ENCODE measurements around the gene SHANK2.

The SHANK2 gene

GRCh38 chr11:71252269-71252769 lies at the start of gene SHANK2:
TSS of gene SHANK2 (minus strand) at chr11:71252577. CDS start at chr11:71147326, 105,251 bp downstream.
- no peak for DNase-seq

GRCh38 chr11:71301858-71302533 lies 49.6 kb upstream of the SHANK2 start:
- DNase-seq, result no peak

DNA sequence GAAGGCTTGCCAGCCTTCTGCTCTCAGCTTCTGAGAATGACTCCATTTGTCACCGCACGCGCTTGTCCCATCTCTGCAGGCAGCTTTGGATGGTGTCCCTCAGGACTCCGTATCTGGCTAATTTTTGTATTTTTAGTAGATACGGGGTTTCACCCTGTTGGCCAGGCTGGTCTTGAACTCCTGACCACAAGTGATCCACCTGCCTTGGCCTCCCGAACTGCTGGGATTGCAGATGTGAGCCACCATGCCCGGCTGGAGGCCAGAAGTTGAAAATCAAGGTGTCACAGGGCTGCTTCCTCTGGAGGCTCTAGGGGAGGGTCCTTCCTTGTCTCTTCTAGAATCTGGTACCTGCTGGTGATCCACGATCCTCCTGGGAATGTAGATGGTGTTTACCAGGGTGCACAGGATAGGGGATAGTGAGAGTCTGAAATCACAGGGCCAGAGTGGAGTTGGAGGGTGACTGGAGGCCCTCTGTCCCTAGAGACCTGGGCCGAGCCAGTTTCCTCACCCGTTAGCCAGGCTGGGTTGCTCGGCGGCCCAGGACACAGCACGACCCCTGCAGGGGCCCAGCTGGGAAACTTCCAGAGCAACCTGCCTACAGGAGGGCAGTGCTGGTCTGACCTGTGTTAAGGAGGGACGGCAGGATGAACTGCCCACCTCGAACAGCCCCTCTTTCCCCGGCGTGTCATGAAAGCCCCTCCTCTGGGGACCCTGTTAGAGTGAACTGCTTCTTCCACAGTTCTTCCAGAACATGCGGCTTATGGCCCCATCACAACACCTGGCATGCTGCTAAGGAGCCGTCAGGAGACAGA lies 48.9 kb upstream of the SHANK2 start:
- DNase-seq, result no peak

DNA sequence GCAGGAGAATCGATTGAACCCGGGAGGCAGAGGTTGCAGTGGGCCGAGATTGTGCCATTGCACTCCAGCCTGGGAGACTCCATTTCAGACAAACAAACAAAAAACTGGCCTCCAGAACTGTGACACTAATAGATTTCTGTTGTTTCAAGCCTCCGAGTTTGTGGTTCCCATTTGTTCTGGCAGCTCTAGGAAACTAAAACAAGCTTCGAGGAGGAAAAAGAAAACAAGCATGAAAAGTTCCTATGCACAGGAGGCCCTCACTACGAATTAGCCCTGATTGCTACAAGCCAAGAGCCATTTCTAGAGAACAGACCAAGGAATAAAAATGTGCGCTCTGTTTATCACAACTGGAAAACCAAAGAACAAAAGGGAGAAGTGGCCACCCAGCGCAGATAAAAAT lies 47.8 kb upstream of the SHANK2 start:
- no peak for DNase-seq

DNA sequence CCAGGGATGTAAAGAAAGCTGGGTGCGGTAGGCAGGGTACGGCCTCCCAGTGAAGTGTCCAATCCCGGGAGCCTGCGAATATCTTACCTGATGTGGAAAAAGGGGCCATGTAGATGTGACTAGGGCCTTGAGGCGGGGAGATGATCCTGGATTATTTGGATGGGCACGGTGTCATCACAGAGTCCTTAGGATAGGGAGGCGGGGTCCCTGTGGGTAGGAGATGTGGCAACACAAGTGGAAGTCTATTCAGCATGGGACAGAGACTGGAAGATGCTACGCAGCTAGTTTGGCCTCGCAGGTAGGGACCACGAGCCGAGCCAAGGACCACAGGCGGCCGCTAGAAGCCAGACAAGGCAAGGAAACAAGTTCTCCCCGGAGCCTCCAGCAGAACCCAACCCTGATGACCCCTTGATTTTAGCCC lies 46.4 kb upstream of the SHANK2 start:
- no peak for DNase-seq

- no peak for DNase-seq
Observed at GRCh38 chr11:71298016-71298550, 45.7 kb upstream of the SHANK2 start.

GRCh38 chr11:71294846-71295600 lies 42.6 kb upstream of the SHANK2 start:
- no peak for DNase-seq

DNA sequence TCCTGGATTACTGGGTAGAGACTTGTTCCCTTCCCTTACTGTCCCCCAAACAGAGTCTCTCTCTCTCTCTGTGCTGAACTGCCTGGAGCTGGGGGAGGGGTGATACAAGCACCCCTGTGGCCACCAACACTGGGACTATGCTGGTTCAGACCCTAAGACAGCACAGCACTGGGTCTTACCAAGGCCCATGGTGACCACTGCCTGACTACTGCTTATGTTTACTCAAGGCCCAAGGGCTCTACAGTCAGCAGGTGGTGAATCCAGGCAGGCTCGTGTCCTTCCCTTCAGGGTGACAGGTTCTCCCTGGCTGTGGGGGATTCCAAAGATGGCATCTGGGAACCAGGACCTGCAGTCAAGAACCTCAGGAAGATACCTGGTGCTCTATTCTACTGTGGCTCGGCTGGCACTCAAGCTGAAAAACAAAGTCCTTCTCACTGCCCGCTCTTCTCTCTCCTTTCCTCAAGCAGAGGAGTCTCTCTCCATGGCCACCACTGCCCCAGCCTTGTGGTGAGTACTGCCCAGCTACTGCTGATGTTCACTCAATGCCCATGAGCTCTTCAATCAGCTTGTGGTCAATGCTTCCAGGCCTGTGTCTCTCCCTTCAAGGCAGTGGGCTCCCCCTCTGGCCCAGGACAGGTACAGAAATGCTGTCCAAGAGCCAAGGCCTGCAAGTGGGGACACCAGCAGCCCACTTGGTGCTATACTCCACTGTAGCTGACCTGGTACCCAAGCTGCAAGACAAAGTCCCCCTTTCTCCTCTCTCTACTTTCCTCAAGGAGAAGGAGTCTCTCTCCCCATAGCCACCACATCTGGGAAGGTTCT lies 41.8 kb upstream of the SHANK2 start:
- DNase-seq, result no peak

GRCh38 chr11:71286701-71287643 lies 34.6 kb upstream of the SHANK2 start:
- DNase-seq, result no peak

GRCh38 chr11:71285111-71285510 lies 32.7 kb upstream of the SHANK2 start:
- no peak for DNase-seq

- no peak for DNase-seq
Observed at GRCh38 chr11:71284525-71285092, 32.2 kb upstream of the SHANK2 start.

GRCh38 chr11:71283971-71284441 lies 31.6 kb upstream of the SHANK2 start:
- DNase-seq, result no peak

GRCh38 chr11:71282581-71283351 lies 30.4 kb upstream of the SHANK2 start:
- no peak for DNase-seq

DNA sequence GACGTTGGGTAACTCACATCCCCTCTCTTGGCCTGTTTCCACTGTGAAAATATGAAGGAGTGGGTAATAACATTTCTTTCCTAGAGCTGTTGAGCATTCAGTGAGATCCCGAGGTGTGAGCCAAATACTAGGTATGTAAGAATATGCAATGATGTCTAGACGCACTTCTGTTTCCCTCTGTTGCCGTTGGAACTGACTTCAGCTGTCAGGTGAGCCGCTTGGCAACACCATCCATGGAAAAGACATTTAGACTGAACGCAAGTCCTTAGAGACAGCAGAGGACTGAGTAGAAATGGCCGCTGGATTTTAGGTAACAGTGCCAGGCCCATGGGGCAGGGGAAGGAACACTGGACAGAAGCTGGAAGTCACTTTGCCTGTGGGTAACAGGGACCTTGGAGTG lies 29.5 kb upstream of the SHANK2 start:
- DNase-seq, result no peak

GRCh38 chr11:71281204-71281603 lies 28.8 kb upstream of the SHANK2 start:
- no peak for DNase-seq

DNA sequence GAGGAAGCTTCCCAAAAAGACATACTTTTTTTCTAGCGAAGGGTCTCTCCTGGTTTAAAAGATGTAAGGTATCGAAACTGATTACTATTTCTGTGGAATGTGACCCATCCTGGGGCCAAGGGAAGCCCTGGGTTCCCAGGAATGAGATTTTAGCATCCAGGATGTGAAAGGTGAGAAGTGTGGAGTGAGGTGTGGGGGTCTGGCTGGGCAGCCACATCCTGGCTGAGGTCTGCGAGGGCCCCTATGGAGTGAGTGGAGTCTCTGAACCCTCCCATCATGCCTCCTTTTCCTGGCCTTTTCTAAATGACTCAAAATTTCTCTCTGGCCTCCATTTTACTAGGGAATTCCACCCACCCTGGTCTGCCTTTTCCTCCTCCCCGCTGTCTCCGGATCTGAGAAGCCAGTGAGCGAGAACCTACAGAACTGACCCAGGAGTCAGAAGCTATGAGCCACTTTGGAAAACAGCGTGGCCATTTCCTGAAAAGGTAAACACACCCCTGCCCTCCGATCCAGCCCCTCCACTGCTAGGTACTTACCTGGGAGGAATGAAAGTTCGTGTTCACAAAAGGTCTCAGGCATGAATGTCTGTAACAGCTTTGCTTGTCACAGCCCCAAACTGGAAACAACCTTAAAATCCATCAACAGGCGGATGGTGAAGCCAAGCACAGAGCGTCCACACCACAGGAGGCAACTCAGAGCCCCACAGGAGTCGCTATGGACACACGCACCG lies 27.7 kb upstream of the SHANK2 start:
- no peak for DNase-seq

GRCh38 chr11:71272161-71272560 lies 19.8 kb upstream of the SHANK2 start:
- DNase-seq, result no peak

DNA sequence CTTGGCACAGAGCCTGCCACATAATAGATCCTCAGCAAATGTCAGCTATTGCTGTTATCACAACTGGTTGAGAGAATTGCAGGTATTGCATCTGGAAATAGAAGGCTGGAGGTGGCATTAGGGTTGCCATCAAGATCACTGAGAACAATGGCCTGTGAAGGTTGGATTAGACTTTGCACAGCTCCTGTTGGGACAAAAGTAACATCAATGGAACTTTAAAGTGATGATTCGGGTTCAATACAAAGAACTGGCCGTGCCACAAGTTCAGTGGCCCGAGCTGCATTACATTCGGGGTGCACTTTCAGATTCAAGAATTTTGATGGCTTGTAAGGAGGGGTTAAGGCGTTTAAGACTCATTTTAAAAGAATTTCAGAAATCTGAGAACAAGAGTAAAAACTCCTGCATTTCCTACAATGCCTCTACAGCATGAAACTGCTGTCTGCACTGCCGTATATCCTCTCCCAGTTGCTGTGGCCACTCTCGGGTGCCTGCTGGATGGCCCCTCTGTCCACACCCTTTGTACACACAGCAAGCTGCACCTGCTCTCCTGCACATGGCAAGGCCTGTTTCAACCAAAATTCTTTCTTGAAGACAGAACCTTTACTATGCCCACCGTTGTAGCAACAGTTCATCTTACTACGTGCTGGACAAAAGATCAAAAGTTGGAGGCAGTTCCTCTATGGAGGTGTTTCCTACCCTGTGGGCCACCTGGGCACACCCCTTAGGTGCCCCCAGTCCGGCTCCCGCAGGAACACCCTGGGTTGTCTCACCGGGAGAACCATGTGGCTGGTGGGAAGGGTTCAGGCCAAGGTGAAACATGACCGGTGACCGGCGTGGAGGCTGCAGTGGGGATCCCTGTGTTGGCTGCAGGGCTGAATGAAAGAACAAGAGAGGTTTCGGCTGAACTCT lies 17.5 kb upstream of the SHANK2 start:
- no peak for DNase-seq
